BE2C (cell line): ENCODE results near the gene MTCP1.

ENCODE experiments used
- DNase-seq: peaks from one replicate; pipeline ENCODE4 v3.0.0-alpha.2; 2020
- H3K27me3 ChIP-seq: fragments of 250-450 bp; sonication (Bioruptor Pico); 2 replicates; pipeline ENCODE4 v1.5.1; 2020; ENCODE audit warnings: mild to moderate bottlenecking
- H3K36me3 ChIP-seq: fragments of 250-450 bp; sonication (Bioruptor Pico); 2 replicates; pipeline ENCODE4 v1.5.1; 2020; ENCODE audit warnings: mild to moderate bottlenecking
- H3K4me1 ChIP-seq: fragments of 250-450 bp; sonication (Bioruptor Pico); 2 replicates; pipeline ENCODE4 v1.5.1; 2020
- H3K4me3 ChIP-seq: 2 replicates; pipeline ENCODE4 v1.5.1; 2011; ENCODE audit warnings: low read depth, low read length
- H3K9me3 ChIP-seq: fragments of 250-450 bp; sonication (Bioruptor Pico); 2 replicates; pipeline ENCODE4 v1.5.1; 2020
- CTCF ChIP-seq: IDR thresholded peaks from 2 replicates; pipeline ENCODE4 v1.5.1; 2012; ENCODE audit warnings: mild to moderate bottlenecking, low read depth, low read length

The MTCP1 gene

GRCh38 chrX:155031657-155032056 lies 39.3 kb downstream of the MTCP1 start:
- Histone ChIP-seq H3K27me3 (no peaks in the 10 kb centered on the region), H3K4me1 (no peaks in the 10 kb centered on the region), H3K36me3 (peaks cover 10% of the 10 kb centered on the region), H3K4me3 (no peak overlapping the region), H3K9me3 (no peaks in the 10 kb centered on the region)
- no peak for DNase-seq
- no peak for TF ChIP-seq CTCF

- Histone ChIP-seq H3K36me3 (no peaks in the 10 kb centered on the region), H3K27me3 (no peaks in the 10 kb centered on the region), H3K4me1 (no peaks in the 10 kb centered on the region), H3K9me3 (no peaks in the 10 kb centered on the region), H3K4me3 (no peak overlapping the region)
- TF ChIP-seq CTCF = no peak
- no peak for DNase-seq
Observed at GRCh38 chrX:155028877-155029291, 42.1 kb downstream of the MTCP1 start.

GRCh38 chrX:155028129-155028528 lies 42.8 kb downstream of the MTCP1 start:
- DNase-seq = no peak
- Histone ChIP-seq H3K4me3 (peak overlapping the region; percentile 83), H3K36me3 (no peaks in the 10 kb centered on the region), H3K4me1 (no peaks in the 10 kb centered on the region), H3K9me3 (no peaks in the 10 kb centered on the region), H3K27me3 (no peaks in the 10 kb centered on the region)
- no peak for TF ChIP-seq CTCF

GRCh38 chrX:155027509-155028066 lies 43.3 kb downstream of the MTCP1 start:
- Histone ChIP-seq H3K36me3 (no peaks in the 10 kb centered on the region), H3K9me3 (no peaks in the 10 kb centered on the region), H3K4me3 (peak overlapping the region; percentile 83), H3K4me1 (no peaks in the 10 kb centered on the region), H3K27me3 (no peaks in the 10 kb centered on the region)
- no peak for DNase-seq
- TF ChIP-seq CTCF = no peak

DNA sequence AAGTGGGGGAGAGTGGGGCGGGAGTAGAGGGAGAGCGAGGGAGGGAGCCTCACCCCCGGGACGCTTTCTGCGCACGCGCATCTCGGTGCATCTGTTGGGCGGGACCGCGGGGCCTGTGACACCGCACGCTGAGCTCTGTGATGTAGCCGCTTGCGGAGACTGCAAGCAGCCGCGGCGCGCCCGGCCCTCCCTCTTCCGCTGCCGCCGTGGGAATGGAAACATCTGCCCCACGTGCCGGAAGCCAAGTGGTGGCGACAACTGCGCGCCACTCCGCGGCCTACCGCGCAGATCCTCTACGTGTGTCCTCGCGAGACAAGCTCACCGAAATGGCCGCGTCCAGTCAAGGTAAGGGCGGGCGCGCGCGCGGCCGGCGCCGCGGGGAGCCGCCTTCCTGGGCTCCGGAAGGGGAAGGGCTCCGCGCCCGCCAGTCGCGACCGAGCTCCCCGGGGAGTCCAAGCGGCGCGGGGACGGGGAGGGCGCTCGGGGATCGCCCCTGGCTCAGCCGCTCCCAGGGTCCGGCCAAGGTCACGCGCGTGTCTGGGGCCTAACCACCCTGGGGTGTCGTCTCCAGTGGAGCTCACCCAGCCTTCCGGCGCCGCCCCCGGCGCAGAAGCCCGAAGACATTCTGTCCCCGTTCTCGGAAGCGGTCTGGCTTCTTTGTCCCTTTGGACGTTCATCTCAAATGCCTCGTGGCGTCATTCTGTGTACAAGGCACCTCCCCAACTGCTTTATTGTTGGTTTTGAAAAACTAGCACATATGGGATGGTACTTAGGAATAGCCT lies 44.0 kb downstream of the MTCP1 start, which contains the start of gene FUNDC2:
Gene FUNDC2, plus strand, starts transcription at position 118 of the 782 bp plus-strand sequence. Its CDS starts 95 bp downstream, at position 213.
- no peaks in the 10 kb centered on the region for H3K9me3 ChIP-seq
- H3K4me1 ChIP-seq = no peaks in the 10 kb centered on the region
- no peak for TF ChIP-seq CTCF
- peak; percentile 93 for DNase-seq
- H3K4me3 ChIP-seq = peak within 1 kb of the TSS; percentile 83
- no peaks in the 10 kb centered on the region for H3K27me3 ChIP-seq
- H3K36me3 ChIP-seq = no peaks in the 10 kb centered on the region

DNA sequence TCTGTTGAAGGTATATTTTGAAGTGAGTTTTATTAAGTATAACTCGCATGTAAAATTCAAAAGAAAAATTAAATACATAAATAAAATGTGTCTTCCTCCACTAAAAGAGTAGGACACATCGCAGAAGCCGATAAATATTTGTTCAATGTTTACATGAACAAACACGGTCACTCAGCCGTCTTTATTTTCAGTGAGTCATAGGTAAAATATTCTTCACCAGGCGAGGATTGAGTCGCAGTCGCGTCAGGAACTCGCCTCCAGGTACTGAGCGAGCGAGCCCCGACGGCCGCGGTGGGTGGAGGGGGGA lies 44.6 kb downstream of the MTCP1 start:
- Histone ChIP-seq H3K36me3 (no peaks in the 10 kb centered on the region), H3K27me3 (no peaks in the 10 kb centered on the region), H3K4me1 (no peaks in the 10 kb centered on the region), H3K9me3 (no peaks in the 10 kb centered on the region), H3K4me3 (peak overlapping the region; percentile 57)
- no peak for DNase-seq
- TF ChIP-seq CTCF = no peak
